SK-N-MC (cell line): ENCODE data around the gene EOLA1.

ENCODE experiments used
- EZH2 ChIP-seq: fragments of 200-600 bp; sonication (generic); IDR thresholded peaks from one replicate; pipeline ENCODE4 v1.6.1; 2017; ENCODE audit warnings: antibody characterized with exemption
- FOXP2 ChIP-seq: optimal IDR thresholded peaks from 2 replicates; pipeline ENCODE3; 2011; ENCODE audit warnings: mild to moderate bottlenecking, moderate library complexity; ENCODE audit not compliant: insufficient read depth; ENCODE audit errors: extremely low read length, control extremely low read depth
- POLR2AphosphoS5 ChIP-seq: IDR thresholded peaks from 2 replicates; pipeline ENCODE4 v1.6.1; 2012; ENCODE audit warnings: mild to moderate bottlenecking, low read depth, low read length, borderline replicate concordance

- TF ChIP-seq EZH2 (no peak), FOXP2 (no peak), POLR2AphosphoS5 (no peak)
These were observed 22.6 kb upstream of the EOLA1 start for GRCh38 chrX:149518236-149518635.
